Endothelial cell of hepatic sinusoid (primary cell): ENCODE data around the gene PICALM.

Experiments
- in situ Hi-C: cut with HindIII; loops from 2 replicates; pipeline ENCODE4 v1.10.0; 2017; ENCODE audit warnings: low sequenced_read_pairs

The PICALM gene

DNA sequence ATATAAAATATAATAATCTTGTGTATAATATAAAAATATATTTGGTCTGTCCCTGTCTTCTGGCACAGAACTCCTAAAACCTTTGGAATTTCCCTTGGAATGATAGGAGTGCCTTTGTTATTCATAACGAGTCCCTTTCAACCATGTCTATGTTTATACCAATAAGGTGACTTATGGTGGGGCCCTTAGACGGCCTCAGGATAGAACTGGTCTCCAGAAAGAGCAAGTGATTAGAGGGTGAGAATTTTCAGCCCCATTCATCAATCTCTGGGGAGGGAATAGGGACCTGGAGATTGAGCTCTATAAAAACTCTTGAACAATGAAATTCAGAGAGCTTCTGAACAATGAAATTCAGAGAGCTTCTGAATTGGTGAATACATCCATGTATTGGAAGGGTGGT, 18.4 kb upstream of the PICALM start:
- in situ Hi-C loops = no loop called here

DNA sequence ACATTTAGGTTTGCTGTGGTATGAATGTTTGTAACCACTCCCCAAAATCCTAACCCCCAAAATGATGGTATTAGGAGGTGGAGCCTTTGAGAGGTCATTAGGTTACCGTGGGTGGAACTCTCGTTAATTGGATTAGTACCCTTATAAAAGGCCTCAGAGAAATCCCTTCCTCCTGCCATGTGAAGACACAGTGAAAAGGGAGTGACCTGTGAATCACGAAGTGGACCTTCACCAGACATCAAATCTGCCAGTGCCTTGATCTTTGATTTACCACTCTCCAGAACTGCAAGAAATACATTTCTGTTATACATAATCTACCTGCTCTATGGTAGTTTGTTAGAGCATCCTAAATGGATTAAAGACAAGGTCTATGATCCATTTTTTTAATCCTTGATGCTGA, 12.6 kb upstream of the PICALM start:
- in situ Hi-C loops = no loop called here

DNA sequence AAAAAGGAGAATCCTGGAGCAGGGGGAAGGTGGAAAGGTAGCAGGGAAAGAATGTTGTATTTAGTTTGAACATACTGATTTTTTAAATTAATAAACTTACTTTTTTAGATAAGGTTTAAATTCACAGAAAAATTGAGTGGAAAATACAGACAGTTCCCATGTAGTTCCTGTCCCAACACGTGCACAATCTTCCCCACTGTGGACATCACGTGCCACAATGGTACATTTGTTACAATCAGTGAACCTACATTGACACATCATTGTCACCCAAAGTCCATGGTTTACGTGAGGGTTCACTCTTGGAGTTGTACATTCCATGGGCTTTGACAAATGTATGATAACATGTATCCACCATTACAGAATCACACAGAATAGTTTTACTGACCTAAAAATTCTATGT, 10.5 kb upstream of the PICALM start:
- in situ Hi-C loops = no loop called here

DNA sequence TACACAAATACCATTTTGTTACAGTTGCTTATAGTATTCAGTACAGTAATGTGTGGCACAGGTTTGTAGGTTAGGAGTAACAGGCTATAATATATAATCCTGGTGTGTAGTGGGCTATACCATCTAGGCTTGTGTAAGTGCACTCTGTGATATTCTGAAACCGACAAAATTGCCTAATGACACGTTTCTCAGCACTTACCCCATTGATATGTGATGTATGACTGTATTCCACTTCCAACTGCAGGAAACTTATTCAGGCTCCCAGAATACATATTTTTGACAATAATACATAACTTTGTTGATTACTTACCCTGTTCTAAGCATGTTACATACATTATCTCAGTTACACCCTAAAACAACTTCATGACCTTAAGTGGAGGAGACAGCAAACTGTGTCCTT, 5.1 kb upstream of the PICALM start:
- in situ Hi-C loops = no loop called here

DNA sequence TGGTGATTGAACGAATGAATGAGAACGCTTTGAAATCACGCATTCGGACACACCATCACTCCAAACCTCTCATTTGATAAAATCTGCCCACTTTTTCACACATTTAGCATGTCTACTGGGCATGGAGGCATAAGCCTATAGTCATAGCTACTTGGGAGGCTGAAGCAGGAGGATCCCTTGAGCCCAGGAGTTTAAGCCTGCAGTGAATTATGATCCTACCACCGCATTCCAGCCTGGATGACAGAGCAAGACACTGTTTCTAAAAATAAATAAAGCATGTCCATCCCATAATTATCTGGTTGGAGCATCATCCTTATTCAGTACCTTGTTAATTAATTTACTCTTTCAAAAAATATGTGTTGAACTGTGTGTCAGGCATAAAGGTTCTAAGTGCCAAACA, 3.3 kb upstream of the PICALM start:
- in situ Hi-C loops = no loop called here

DNA sequence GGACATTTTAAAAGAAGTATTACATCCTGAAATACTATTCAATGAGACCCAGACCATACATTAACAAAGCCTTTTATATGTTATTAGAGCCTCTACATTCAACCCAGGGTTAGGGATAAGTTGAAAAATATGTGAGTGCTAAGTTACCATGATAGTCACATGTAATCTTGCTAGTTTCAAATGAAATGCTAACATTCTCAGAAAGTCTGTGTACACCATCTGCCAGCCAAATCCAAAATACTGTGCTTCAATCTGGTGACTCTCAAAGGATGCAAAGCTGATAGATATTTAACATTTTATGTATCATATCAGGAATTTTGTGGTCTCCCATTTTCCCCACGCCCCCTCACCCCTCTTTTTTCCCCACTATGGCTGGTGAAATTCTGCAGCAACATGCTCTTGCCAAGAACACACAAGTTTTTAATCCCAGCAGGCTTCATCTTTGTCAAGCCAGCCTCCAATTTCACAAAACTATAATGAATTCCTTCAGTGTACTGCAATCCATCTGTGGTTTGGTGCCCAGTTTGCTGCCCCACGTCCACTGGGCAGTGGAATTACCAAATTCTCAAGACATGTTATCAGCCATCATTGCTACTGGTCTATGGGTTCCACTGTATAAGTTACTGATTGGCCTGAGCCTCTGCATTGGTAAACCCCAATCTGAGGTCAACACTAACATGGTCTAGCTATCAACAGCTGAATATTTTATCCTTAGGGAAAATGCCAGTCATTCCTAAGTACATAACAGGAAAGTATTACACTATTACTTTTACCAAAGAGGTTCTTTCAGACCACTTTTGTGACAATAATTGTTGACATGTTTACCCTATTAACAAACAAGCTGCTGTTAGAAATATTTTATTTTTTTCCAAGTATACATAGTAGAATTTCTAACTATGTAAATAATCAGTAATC, 1.5 kb upstream of the PICALM start:
- in situ Hi-C loops = no loop called here

DNA sequence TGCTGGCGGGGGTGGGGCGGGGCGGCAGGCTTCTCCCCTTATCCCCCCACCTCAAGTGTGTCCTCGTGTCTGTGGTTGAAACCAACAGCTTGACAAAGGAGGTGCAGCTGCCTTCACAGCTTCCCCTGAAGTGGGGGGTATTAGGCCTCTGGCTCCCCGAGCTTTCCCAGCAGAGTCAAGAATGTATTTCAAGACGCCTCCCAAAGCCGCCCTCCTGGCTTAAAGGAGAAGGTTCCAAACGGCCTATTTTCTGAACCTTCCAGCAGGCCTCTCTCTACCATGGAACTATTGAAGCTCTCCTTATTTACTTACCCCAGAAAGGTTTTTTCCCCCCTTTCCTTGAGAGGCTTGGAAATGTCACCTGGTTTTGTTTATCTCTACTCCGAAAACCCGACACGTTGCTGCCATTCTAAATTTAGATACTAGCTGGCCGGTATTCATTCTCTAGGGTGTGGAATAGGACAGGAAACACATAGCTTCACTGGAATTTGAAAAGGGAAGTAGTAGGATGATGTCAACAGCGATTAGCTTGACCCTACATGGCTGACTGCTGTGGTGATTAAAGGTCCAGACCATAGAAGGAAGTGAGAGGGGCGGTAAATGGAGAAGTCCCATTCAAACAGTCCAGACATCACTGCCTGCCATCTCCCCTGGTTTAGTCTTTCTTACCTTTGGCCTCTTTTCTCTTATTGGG, 671 bp upstream of the PICALM start:
- in situ Hi-C loops = loop anchor here (5.0 kb wide), 1 partner anchor 48 kb away; no protein-coding TSS in a partner anchor

DNA sequence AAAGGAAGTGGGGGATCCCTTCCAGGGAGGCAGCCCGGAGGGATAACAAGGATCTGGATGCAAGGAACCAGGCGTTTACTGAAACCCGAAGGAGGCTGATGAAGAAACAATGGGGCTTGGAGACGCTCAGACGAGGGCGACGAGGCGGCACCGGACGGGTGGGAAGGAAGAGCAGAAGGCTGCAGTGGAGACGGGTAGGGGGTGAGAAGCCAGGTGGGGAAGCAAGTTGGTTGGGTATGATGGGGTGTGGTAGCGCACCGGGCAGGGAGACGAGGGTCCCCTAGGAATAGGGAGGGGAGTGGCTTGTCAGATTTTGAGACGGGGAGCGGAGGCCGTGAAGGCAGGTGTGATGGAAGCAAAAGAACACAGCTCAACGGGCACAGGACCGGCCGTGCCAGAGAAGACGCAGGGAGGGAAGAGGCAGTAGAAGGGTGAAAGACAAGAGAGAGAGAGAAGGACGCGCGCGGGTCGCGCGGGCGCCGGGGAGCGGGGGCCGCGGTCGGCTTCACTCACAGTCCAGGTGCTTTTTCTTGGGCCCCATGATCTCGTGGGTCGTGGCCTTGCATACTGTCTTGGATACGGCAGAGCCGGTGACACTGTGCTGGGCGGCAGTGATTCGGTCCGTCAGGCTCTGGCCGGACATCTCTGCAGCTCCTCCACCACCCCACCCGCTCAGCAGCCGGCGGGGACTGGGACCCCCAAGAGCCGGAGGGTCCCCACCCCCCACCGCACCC, 579 bp downstream of the PICALM start:
- in situ Hi-C loops = loop anchor here (5.0 kb wide), 1 partner anchor 49 kb away; no protein-coding TSS in a partner anchor

DNA sequence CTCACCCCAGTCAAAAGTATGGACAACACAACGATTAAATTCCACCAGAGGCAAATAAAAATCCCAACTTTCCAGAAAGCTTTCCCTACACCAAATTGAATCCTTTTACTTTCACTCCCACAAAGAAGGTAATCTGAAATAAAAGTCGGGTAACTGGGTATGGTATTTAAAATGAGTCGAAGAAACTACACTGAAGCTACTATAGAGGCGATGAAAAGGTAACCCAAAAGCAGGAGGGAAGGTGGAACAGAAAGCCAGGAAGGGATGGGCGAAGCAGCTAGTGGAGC, 1.1 kb downstream of the PICALM start:
- in situ Hi-C loops = loop anchor here (5.0 kb wide), 1 partner anchor 50 kb away; no protein-coding TSS in a partner anchor

DNA sequence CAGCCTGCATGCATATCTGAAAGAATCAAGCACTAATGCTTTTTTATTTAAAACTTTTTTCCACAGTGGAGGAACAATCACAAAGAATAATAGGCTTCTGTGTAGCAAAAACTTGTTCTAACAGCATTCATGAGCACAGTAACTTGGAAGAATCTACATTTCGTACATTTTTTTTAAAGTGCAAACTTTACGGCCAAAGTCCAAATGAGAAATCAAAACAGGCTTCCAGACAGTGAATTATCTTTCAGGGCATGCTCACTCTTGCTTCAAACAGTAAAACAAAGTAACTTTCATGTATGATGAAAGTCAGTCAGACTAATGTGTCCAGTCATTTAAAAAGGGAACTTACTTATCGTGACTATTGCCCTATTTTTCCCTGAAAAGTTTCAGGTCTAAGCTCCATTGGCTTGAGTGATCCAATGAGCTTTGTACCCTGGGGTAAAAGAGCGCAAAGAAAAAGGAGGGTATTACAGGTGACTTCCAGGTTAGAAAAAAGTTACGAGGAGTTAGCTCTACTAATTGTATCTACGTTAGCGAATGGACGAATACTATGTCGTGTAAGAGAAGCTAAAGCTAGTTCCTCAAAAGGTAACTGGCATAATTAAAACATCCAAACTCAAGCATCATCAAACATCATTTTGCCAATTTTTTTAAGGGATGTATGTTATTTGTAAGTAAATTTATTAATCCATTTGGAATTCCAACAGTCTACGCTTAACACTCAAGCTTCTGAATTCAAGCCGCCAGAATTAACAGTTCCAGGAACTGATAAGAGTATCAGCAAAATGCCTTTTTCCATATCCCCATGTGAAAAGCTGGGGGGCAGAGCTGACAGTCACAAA, 1.7 kb downstream of the PICALM start:
- in situ Hi-C loops = loop anchor here (5.0 kb wide), 1 partner anchor 50 kb away; no protein-coding TSS in a partner anchor

DNA sequence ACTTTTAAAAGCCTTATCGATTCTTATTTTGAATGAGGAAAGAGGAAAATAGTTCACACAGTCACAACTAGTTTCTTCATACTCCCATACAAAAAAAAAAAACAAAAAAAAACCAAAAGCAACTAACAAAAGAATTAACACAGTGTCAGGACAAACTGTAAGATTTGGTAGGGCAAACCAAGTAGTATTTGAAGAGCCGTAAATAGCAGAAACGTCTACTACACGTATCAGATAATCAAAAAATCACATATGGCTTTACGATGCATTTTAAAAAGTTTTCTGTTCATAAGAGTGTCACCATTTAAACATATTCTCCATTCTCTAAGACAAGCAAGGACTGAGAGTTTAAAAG, 2.3 kb downstream of the PICALM start:
- in situ Hi-C loops = loop anchor here (5.0 kb wide), 1 partner anchor 51 kb away; no protein-coding TSS in a partner anchor

DNA sequence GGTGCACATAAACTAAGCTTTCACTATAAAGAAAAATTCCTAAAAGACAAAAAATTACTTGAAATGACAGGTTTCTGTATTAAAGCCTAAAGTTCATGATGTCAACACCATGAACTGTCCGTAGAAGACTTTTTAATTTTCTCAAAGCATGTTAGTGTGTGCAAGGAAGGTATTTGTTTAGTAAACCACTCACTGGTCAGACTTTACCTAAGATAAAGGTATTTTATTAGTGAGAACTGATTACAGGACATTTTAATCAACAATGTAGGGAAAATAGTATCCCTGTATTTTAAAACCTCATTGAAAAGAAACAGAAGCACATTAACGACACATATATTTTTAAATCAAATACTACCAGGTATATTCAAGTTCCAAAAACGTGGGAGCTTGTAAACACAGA, 2.9 kb downstream of the PICALM start:
- in situ Hi-C loops = loop anchor here (5.0 kb wide), 1 partner anchor 51 kb away; no protein-coding TSS in a partner anchor

DNA sequence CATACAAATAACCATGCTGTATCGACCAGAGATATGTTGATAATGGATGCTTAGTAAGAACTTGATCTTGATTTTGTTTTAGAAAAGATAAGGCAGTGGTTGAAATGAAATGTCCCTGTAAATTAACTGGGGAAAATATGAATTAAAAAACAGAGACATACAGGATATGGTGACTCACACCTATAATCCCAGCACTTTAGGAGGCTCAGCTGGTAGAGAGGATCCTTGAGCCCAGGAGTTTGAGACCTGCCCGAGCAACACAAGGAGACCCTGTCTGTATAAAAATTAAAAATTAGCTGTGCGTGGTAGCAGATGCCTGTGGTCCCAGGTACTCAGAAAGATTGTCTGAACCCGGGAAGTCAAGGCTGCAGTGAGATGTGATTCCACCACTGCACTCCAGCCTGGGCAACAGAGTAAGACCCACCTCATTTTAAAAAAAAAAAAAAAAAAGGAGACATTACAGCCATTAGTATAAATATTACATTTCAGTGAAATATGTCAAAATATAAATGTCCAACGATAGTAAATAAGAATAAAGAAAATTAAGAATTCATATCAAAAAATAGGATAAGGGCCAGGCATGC, 4.6 kb downstream of the PICALM start:
- in situ Hi-C loops = no loop called here

DNA sequence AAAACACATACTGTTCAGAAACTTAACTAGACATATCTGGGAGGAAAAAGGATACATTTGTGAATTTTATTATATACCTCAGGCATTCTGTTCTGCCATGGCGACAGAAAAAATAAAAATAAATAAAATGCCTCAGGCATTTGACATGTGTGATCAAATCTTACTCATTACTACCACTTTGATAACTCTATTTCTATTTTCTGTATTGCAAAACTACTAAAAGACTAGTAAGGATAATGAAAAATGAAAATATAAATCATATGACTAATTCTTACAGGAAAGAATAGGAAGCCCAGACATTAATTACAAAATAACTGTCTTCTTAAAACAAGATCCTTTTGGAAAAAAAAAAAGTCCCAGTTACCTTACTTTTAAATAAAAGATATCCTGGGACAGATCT, 5.3 kb downstream of the PICALM start:
- in situ Hi-C loops = no loop called here

DNA sequence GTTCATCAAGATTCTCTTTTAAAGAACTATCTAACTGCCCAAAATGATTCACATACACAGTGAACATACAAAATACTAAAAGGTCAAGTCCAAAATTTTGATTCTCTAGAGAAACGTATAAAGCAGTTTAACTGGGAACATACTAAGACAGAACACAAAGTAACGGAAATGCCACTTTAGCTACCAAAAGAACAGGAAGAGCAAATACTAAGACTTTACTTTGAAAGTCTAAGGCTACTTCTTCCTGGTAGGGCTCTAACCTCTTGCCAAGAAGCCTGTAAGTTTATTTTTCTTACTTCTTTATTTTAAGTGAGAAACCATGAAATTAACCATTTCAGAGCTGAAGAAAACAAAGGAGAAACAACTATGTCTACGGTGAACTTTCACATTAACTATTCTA, 6.2 kb downstream of the PICALM start:
- in situ Hi-C loops = no loop called here

DNA sequence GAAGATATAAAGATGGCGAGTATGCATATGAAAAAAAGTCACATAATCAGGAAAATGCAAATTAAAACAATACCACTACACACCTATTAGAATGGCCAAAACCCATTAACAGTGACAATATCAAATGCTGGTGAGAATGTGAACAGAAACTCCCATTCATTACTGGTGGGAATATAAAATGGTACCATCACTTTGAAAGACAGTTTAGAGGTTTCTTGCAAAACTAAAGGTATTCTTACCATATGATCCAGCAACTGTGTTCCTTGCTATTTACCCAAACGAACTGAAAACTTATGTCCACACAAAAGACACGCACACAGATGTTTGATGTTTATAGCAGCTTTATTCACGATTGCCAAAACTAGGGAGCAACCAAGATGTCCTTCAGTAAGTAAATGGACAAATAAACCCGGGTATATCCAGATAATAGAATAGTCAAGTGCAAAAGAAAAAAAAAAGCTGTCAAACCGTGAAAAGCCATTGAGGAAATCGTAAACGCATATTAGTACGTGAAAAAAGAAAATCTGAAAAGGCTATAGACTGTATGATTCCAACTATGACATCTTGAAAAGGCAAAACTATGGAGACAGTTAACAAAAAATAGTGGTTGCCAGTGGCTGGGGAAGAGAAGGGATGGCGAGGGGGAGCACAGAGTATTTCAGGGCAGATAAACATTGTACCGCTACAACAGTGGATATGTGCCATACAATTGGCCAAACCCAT, 7.2 kb downstream of the PICALM start:
- in situ Hi-C loops = no loop called here

DNA sequence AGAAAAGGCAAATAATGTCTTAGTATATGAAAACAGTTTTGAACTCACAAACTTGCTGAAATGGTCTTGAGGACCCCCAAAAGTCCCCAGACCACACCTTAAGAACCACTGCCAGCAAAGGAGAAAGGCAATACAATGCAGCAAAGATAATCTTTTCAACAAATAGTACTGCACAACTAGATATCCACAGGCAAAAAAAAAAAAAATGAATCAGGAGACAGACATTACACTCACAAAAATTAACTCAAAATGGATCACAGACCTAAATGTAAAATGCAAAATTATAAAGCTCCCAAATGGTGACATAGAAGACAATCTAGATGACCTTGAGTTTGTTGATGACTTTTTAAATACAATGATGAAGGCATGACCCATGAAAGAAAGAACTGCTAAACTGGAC, 8.3 kb downstream of the PICALM start:
- in situ Hi-C loops = no loop called here

DNA sequence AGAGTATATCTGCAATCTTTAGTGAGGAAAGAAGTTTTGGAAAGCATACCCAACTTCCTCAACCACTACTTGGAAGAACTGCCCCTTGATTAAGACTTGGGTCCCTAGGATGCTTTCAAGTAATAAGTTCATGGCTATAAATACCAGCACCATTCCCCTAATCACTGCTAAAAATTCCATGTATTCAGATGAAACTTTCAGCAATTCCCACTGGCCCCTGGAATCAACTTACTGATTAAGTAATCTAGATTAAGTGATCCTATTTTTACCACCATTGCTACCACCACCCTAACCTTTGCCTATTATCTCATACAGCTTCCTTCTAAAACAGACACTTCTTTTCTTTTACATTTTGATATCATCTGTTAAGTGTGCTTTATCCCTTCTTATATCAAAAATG, 10.5 kb downstream of the PICALM start:
- in situ Hi-C loops = no loop called here

DNA sequence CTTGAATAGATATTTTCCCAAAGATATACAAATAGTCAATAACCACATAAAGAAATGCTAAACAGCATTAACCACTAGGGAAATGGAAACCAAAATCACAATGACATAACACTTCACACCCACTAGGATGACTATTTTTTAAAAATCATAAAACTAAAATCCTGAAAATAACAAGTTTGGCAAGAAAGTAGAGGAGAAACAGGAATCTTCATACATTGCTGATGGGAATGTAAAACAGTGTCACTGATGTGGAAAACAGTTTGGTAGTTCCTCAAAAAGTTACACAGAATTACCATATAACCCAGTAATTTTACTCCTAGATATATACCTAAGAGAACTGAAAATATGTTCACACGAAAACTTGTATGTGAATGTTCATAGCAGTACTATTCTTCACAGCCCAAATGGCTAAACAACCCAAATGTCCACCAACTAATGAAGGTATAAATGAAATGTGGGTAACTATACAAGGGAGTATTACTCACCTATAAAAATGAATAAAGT, 12.5 kb downstream of the PICALM start:
- in situ Hi-C loops = no loop called here
